GM19397 (cell line): Measurements from ENCODE around the gene KLF8.

Experiments used
- ATAC-seq: cut with Tn5 transposase; IDR thresholded peaks from one replicate; pipeline ENCODE4 v1.9.1; 2021; ENCODE audit warnings: mild to moderate bottlenecking, moderate library complexity; ENCODE audit not compliant: unreplicated experiment

Gene KLF8

GRCh38 chrX:56308726-56309125 lies 76.6 kb downstream of the KLF8 start:
- ATAC-seq, result no peak

GRCh38 chrX:56309881-56310280 lies 77.7 kb downstream of the KLF8 start:
- no peak for ATAC-seq

- no peak for ATAC-seq
Measured at GRCh38 chrX:56310581-56310980, 78.4 kb downstream of the KLF8 start.

GRCh38 chrX:56313308-56313707 lies 81.2 kb downstream of the KLF8 start:
- ATAC-seq, result no peak

- no peak for ATAC-seq
Measured at GRCh38 chrX:56314334-56314733, 82.2 kb downstream of the KLF8 start.

- no peak for ATAC-seq
Measured at GRCh38 chrX:56318076-56318475, 85.9 kb downstream of the KLF8 start.

GRCh38 chrX:56319165-56319564 lies 87.0 kb downstream of the KLF8 start:
- no peak for ATAC-seq
